Measurements from ENCODE around the gene GABPB1.
"Not testable (repeated sequence)": the region's sequence is repeated elsewhere in the genome, so short reads cannot be mapped to it uniquely, and the experiment has no call there.

GABPB1 gene

GRCh38 chr15:50354838-50355618, at the start of gene GABPB1:
TSS of gene GABPB1 (minus strand) at chr15:50355198. CDS start at chr15:50309798, 45,400 bp downstream.
- DNase-seq = peak; percentile 91

DNA sequence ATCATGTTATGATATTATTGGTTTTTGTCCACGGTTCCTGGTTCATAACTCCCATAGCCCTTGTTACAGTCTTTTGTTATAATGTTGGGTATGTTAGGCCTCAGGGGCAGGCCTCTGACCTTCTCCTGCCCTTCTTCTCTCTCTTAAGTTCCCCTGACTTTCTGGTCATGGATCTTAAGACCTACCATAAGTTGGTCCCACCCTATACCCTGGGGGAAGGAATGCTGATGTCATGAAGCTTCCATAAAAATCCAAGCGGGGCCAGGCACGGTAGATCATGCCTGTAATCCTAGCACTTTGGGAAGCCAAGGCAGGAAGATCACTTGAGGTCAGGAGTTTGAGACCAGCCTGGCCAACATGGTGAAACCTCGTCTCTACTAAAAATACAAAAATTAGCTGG, 36.6 kb upstream of the GABPB1 start:
- DNase-seq = not testable (repeated sequence)

DNA sequence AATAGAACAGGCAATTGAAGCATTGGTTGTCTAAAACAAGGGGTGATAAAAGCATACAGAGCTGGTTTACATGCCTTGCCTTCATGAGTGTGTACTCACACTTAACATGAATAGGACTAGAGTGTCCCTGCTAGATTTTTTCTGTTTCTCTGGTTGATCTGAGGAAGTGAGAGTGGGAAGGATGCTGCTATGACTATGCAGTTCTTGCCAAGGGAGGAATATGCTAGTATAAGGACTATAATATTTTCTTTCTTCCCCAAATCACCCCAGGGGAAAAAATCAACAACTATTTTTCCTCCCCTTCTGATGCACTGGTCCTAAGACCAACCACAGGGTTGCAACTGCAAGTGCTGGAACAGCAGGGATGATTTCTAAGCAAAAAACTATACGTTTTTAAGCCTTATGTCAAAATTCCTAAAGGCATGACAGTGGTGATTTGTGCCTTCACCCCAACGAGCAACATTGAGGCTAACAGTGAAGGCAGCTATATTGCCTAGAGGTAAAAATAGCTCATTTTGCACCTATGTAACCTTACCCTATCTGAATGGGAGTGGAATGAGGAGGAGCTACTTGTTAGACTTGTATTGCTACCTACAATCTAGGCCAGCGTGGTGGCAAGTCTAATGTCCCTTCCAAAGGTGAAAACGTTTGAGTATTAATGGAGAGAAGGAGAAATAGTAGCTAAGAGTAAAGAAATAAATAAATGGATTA, 35.7 kb upstream of the GABPB1 start:
- no peak for DNase-seq

DNA sequence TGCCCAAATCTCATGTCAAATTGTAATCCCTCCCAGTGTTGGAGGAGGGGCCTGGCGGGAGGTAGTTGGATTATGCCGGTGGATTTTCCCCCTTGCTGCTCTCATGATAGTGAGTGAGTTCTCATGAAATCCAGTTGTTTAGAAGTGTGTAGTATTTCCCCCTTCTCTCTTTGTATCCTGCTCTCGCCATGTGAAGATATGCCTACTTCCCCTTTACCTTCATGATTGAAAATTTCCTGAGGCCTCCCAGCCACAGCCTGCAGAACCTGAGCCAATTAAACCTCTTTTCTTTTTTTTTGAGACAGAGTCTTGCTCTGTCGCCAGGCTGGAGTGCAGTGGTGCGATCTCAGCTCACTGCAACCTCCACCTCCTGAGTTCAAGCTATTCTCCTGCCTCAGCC, 27.4 kb upstream of the GABPB1 start:
- DNase-seq = not testable (repeated sequence)

DNA sequence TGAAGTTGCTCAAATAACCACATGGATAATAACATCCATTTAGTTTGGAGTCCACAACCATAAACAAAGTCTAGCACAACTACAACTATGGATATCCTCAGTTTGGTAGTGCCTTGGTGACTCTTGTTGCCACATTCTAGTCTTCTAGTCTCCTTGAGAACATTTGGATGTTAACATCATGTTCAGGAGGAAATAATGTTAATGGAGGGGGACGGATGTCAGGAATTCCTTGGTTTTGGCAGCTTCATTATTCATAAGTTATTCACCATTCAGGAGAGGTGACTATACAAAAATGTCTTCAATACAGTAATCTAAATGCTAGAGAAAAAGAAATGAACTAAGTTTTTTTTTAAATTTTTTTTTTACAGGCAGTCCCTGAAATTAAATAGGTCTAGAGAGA, 26.4 kb upstream of the GABPB1 start:
- DNase-seq = no peak

DNA sequence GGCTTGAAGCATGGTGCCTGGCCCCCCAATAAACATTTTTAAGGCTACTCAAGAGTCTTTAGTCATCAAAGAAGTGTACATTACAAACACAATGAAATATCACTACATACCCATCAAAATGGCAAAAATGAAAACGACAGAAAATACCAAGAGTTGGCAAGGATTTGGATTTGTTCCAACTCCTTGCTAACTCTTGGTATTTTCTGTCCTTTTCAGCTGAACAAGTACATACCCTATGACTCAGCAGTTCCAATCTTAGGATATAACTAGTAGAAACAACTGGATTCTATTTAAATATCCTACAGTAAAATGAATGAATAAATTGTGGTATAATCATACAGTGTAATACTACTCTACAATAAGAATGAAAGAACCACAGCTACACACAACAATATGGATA, 25.1 kb upstream of the GABPB1 start:
- DNase-seq = no peak

DNA sequence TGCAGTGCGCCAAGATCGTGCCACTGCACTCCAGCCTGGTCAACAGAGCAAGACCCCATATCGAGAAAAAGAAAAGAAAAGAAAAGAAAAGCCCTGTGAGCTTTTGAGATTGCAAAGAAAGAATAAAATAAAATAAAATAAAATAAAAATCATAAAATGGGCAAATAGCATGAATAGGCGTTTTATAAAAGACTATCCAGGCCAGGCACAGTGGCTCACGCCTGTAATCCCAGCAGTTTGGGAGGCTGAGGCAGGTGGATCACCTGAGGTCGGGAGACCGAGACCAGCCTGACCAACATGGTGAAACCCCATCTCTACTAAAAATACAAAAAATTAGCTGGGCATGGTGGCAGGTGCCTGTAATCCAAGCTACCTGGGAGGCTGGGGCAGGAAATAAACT, 24.4 kb upstream of the GABPB1 start:
- DNase-seq = not testable (repeated sequence)

DNA sequence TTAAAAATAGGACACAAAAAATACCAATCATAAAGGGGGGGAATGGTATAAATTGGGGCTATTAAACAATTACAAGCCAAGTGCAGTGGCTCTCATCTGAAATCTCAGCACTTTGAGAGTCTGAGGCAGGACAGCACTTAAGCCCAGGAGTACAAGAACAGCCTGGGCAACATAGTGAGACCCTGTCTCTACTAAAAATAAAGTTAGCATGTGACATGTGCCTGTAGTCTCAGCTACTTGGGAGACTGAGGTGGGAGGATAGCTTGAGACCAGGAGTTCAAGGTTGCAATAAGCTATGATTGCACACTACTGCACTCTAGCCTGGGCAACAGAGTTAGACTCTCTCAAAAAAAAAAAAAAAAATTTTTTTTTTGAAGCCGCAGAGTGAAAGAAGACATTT, 23.8 kb upstream of the GABPB1 start:
- no peak for DNase-seq

DNA sequence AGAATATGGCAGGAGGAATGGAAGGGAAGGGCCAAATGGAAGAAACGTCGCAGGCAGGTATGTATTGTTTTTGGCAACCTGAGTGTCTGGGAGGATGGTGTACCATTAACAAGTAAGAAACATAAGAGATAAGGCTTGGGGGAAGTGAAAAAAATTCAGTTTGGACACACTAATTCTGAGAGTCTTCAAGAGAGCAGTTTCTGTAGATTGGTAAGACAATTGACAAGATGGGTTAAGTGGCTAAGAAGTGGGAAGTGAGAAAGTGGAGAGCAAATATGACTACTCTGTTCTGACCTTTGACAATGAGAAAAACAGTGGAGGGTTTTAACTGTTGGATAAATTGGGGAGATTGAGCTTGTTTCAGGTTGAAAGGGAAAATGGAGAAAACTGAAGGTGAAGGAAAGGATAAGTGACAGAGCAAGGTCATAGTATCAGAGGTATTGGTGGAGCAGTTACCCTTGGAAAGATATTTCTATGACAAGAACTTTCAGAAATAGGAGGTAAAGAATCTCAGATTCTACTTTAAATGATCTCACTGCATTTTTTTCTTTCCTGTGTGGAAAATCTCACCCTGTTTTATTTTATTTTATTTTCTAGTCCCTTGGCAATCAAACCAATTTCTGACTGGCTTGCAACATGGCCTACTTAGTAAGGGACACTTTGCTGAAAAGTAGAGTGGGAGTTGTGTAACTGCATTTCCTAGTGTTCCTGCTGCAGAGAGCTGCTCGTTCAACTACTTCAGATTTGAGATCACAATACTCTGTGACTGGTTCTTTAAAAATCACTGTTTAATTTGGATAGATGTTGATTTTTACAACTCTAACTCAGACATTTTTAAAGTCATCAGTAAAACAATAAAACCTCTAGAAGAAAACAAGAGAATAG, 23.1 kb upstream of the GABPB1 start:
- DNase-seq = no peak

GRCh38 chr15:50369564-50369963, 14.6 kb upstream of the GABPB1 start:
- not testable (repeated sequence) for DNase-seq

- no peak for DNase-seq
These were observed 11.0 kb upstream of the GABPB1 start for GRCh38 chr15:50365971-50366370.

- no peak for DNase-seq
These were observed 10.6 kb upstream of the GABPB1 start for GRCh38 chr15:50365570-50365969.

- DNase-seq = no peak
These were observed 8.6 kb upstream of the GABPB1 start for GRCh38 chr15:50363612-50364011.

DNA sequence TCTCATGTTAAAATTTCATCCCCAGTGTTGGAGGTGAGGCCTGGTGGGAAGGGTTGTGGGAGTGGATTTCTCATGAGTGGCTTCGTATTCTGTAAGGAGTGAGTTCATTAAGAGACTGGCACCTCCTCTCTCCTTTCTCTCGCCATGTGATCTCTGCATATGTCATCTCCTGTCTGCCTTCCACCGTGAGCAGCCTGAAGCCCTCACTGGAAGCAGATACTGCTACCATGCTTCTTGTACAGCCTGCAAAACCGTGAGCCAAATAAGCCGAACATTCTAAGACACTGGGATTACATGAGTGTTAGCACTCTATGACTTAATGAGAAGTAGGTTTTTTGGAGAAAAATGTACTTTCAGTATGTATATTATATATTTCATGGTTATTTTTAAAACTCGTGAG, 6.8 kb upstream of the GABPB1 start:
- no peak for DNase-seq

GRCh38 chr15:50358845-50359244, 3.8 kb upstream of the GABPB1 start:
- no peak for DNase-seq

GRCh38 chr15:50355980-50356379, 982 bp upstream of the GABPB1 start:
- no peak for DNase-seq

DNA sequence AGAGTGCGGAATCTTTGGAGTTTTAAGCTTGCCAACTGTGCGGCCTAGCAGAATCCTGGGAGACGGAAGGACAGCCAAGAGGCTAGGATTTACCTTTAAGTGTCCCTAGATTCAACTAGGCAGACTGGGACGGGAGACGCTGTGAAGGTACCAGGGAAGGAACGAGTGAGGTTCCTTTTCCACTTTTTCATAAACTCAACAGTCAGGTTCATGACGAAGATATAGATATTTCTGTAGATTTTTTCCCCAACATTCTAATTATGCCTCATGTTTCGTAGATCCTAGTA, 564 bp upstream of the GABPB1 start:
- no peak for DNase-seq

DNA sequence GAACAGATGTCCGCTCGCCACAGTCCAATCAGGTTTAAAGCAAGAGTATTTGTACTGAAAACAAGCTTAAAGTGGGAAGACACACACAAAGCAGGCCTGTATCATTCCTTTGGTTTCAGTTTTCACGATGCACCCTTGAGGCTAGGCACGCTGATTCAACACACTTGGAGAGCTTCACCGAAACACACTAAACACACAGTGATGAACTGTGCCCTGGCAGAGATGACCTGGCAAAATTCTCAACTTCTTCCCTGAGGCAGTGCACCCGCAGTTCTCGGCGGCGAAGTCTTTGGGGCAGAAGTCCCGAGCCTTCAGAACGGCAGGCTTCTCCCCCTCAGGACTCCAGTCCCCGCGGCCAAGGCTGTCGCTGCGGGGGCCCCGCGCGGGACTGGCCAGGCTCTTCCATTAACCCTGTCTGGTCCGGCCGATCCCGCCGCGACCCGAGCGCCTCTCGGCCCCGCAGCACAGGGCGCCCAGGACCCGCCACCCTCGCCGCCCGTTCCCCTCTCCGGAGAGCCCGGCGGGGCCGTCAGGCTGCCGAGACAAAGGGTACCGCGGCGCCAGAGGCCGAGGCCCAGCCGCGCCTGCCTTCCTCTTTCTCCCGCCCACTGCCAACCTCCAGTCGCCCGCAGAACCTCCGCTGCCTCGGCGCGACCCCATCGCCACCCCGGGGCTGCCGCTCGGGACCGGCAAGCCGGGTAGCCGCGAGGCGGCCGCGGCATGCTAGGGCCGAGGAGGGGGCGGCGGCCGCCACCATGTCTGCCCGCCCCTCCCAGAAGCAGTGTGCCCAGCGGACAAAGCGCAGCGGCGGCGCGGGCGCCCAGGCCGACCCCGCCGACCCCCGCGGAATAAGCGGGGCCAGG, 792 bp downstream of the GABPB1 start:
- peak; percentile 34 for DNase-seq

DNA sequence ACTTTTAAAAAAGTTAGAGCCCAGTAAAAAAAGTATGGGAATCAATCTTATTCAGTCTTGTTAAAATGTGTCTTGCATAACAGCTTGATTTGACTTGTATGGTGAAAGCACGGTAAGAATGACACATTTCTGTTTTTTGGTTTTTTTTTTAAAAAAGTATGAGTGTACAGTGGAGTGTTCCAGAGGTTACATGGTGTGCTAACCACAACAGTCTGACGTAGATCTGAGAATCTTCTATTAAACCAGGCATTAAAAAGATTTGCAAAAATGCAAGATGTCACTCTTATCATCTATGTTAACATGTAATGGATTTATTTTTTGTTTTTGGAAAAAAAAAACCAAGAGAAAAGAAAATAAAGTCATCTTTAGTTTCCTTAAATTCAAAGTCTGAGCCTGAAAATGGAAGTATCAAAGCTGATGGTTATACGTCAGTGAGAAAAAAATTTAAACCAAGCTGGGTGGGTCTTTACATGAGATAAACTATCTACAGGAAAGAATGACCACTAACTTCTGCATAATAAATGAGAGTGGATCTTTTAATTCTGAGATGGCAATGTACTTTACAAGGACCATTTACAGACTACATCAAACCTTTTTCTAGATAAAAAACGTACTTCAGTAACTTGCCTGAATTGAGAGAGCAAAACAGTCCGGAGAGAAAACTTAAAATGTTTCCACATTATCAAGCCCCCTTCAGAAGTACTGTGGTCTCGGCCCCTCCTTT, 1.6 kb downstream of the GABPB1 start:
- DNase-seq = no peak

- DNase-seq = no peak
These were observed 4.4 kb downstream of the GABPB1 start for GRCh38 chr15:50350621-50351020.

GRCh38 chr15:50345298-50345697, 9.7 kb downstream of the GABPB1 start:
- DNase-seq = no peak

GRCh38 chr15:50344006-50344464, 11.0 kb downstream of the GABPB1 start:
- DNase-seq = no peak
